GM21423 (cell line): ENCODE data around the gene GIMAP1.

ENCODE experiments used
- ATAC-seq: cut with Tn5 transposase; IDR thresholded peaks from one replicate; pipeline ENCODE4 v1.9.1; 2021; ENCODE audit warnings: mild to moderate bottlenecking, moderate library complexity; ENCODE audit not compliant: unreplicated experiment

GIMAP1 gene

GRCh38 chr7:150721970-150722373 lies 5.6 kb downstream of the GIMAP1 start:
- ATAC-seq = no peak

GRCh38 chr7:150722431-150722931 lies 6.1 kb downstream of the GIMAP1 start:
- no peak for ATAC-seq

GRCh38 chr7:150723467-150723866 lies 7.1 kb downstream of the GIMAP1 start:
- no peak for ATAC-seq

- no peak for ATAC-seq
Measured at GRCh38 chr7:150727381-150727780, 11.0 kb downstream of the GIMAP1 start.

- ATAC-seq = no peak
Measured at GRCh38 chr7:150728011-150728410, 11.6 kb downstream of the GIMAP1 start.

- ATAC-seq = no peak
Measured at GRCh38 chr7:150728609-150729008, 12.2 kb downstream of the GIMAP1 start.

- ATAC-seq = no peak
Measured at GRCh38 chr7:150731916-150732315, 15.5 kb downstream of the GIMAP1 start.

GRCh38 chr7:150732786-150733481 lies 16.5 kb downstream of the GIMAP1 start:
- ATAC-seq = no peak

GRCh38 chr7:150733482-150734095 lies 17.2 kb downstream of the GIMAP1 start:
- no peak for ATAC-seq

GRCh38 chr7:150734254-150734653 lies 17.8 kb downstream of the GIMAP1 start:
- ATAC-seq = no peak

- ATAC-seq = no peak
Measured at GRCh38 chr7:150735596-150736358, 19.4 kb downstream of the GIMAP1 start.

- ATAC-seq = peak; percentile 12
Measured at GRCh38 chr7:150736864-150737263, 20.5 kb downstream of the GIMAP1 start.

GRCh38 chr7:150737265-150738055 lies 21.0 kb downstream of the GIMAP1 start, which contains the start of gene GIMAP5:
Gene GIMAP5, plus strand, starts transcription at chr7:150737418. Its CDS starts 3,467 bp downstream, at chr7:150740885.
- peak; percentile 67 for ATAC-seq

- no peak for ATAC-seq
Measured at GRCh38 chr7:150738092-150738491, 21.7 kb downstream of the GIMAP1 start.

- no peak for ATAC-seq
Measured at GRCh38 chr7:150738591-150739001, 22.2 kb downstream of the GIMAP1 start.

- no peak for ATAC-seq
Measured at GRCh38 chr7:150739033-150739432, 22.6 kb downstream of the GIMAP1 start.

GRCh38 chr7:150740053-150740452 lies 23.6 kb downstream of the GIMAP1 start:
- no peak for ATAC-seq

GRCh38 chr7:150742286-150742968 lies 26.0 kb downstream of the GIMAP1 start:
- ATAC-seq = no peak

- ATAC-seq = no peak
Measured at GRCh38 chr7:150744041-150744656, 27.7 kb downstream of the GIMAP1 start.

GRCh38 chr7:150745086-150745485 lies 28.7 kb downstream of the GIMAP1 start:
- no peak for ATAC-seq
